ENCODE data around the gene ANAPC2.
A peak's percentile ranks its signal among the peaks of the same experiment; 100 is the strongest.

- TF ChIP-seq CTCF (IDR thresholded peaks at IDR 0.05; ENCODE audit: insufficient read depth, low read depth, low read length) (peak; percentile 51), EZH2 (IDR thresholded peaks at IDR 0.05; ENCODE audit: insufficient read depth, low read length) (no peak)
These were observed 11.8 kb downstream of the ANAPC2 start for GRCh38 chr9:137176302-137177182.

All from astrocyte (in vitro differentiated cells and primary cell).